B cell (primary cell): ENCODE data around the gene SEPTIN11. TPM values are rescaled to one million over a fixed set of nuclear protein-coding genes. Genes with fewer than 3 reads are reported as not detected.

ENCODE experiments used
- ATAC-seq: fragments of 200-7000 bp; cut with Tn5 transposase; one replicate; pipeline ENCODE4 v1.10.0; 2021; ENCODE audit warnings: low read depth, mild to moderate bottlenecking, moderate number of reproducible peaks, moderate library complexity
- CTCF ChIA-PET: fragments of 350-600 bp; sonication (Branson Sonifier 250); formaldehyde crosslinking; loops from one replicate; lab custom pipeline; 2021; ENCODE audit warnings: antibody characterized with exemption, inconsistent platforms; lab: Charles Lee
- POLR2A ChIA-PET: fragments of 350-600 bp; sonication (Branson Sonifier 250); formaldehyde crosslinking; loops from one replicate; lab custom pipeline; 2021; ENCODE audit warnings: antibody characterized with exemption; lab: Charles Lee
- DNase-seq: peaks from one replicate; pipeline ENCODE4 v3.0.0; 2013
- H2AFZ ChIP-seq: 2 replicates; pipeline ENCODE4 v1.6.1; 2012; ENCODE audit warnings: mild to moderate bottlenecking, low read depth, low read length; ENCODE audit not compliant: insufficient read depth, poor library complexity, severe bottlenecking
- H3K27ac ChIP-seq, 2 donors: 1 replicate in 1 of 2; 2 replicates in 1 of 2; pipeline ENCODE4 v1.5.1; 2012 to 2013; ENCODE audit warnings: low read length in 2 of 2, mild to moderate bottlenecking in 2 of 2, moderate library complexity in 1 of 2
- H3K27me3 ChIP-seq, 4 experiments: fragments of 200-600 bp in 1 of 4; sonication (generic) in 1 of 4; replicated peaks in 1 of 4; 1 replicate in 2 of 4; 2 replicates in 2 of 4; pipeline versions ENCODE4 v1.6.1 to v1.7.0; 2013 to 2016; ENCODE audit warnings: low read length in 3 of 4, mild to moderate bottlenecking in 2 of 4, mixed read lengths in 1 of 4, moderate library complexity in 1 of 4; ENCODE audit not compliant: insufficient read depth in 4 of 4, control insufficient read depth in 3 of 4; ENCODE audit errors: control extremely low read depth in 1 of 4
- H3K36me3 ChIP-seq, 2 experiments: replicated peaks in 1 of 2; 1 replicate in 1 of 2; 2 replicates in 1 of 2; pipeline versions ENCODE4 v1.6.1 to v1.7.1; 2013; ENCODE audit warnings: low read length in 1 of 2; ENCODE audit not compliant: insufficient read depth in 2 of 2, control insufficient read depth in 1 of 2; ENCODE audit errors: control extremely low read depth in 1 of 2, extremely low read depth in 1 of 2
- H3K4me1 ChIP-seq, 2 donors: fragments of 200-600 bp in 1 of 2; sonication (generic) in 1 of 2; 1 replicate in 1 of 2; 2 replicates in 1 of 2; pipeline versions ENCODE4 v1.5.1 to v1.6.1; 2013 to 2017; ENCODE audit warnings: low read length in 2 of 2; ENCODE audit not compliant: control insufficient read depth in 2 of 2, insufficient read depth in 2 of 2
- H3K4me2 ChIP-seq: replicated peaks from 2 replicates; pipeline ENCODE3; 2012; ENCODE audit warnings: mild to moderate bottlenecking, low read depth, low read length; ENCODE audit not compliant: poor library complexity, severe bottlenecking
- H3K4me3 ChIP-seq, 5 experiments: fragments of 200-600 bp in 1 of 5; sonication (generic) in 1 of 5; 1 replicate in 3 of 5; 2 replicates in 2 of 5; pipeline versions ENCODE4 v1.5.1 to v1.7.0; 2011 to 2016; ENCODE audit warnings: low read length in 4 of 5, mild to moderate bottlenecking in 4 of 5, low read depth in 2 of 5, control low read depth in 1 of 5, moderate library complexity in 1 of 5; ENCODE audit not compliant: insufficient read depth in 1 of 5; ENCODE audit errors: control extremely low read depth in 1 of 5, extremely low read depth in 1 of 5
- H3K79me2 ChIP-seq: fragments of 200-600 bp; sonication (generic); one replicate; pipeline ENCODE4 v1.6.0; 2016; ENCODE audit warnings: low read length; ENCODE audit not compliant: control insufficient read depth, insufficient read depth
- H3K9ac ChIP-seq: fragments of 200-600 bp; sonication (generic); 2 replicates; pipeline ENCODE4 v1.6.1; 2017; ENCODE audit warnings: mild to moderate bottlenecking, low read length, moderate library complexity
- H3K9me3 ChIP-seq, 3 donors: one replicate each; pipeline versions ENCODE4 v1.6.1 to v1.7.1; 2013; ENCODE audit warnings: low read length in 2 of 3; ENCODE audit not compliant: control insufficient read depth in 2 of 3, insufficient read depth in 1 of 3; ENCODE audit errors: control extremely low read depth in 1 of 3
- H4K20me1 ChIP-seq: 2 replicates; pipeline ENCODE4 v1.6.0; 2012; ENCODE audit warnings: mild to moderate bottlenecking, low read length; ENCODE audit not compliant: insufficient read depth, control insufficient read depth, poor library complexity, severe bottlenecking
- H3K27ac Mint-ChIP-seq: one replicate; pipeline ENCODE4 v1.8.0; 2021; ENCODE audit warnings: mixed read lengths
- H3K27me3 Mint-ChIP-seq: one replicate; pipeline ENCODE4 v1.8.0; 2021; ENCODE audit warnings: mixed read lengths
- H3K4me1 Mint-ChIP-seq: one replicate; pipeline ENCODE4 v1.8.0; 2021; ENCODE audit warnings: mixed read lengths
- H3K4me3 Mint-ChIP-seq: one replicate; pipeline ENCODE4 v1.8.0; 2021; ENCODE audit warnings: mixed read lengths
- H3K9me3 Mint-ChIP-seq: one replicate; pipeline ENCODE4 v1.8.0; 2022; ENCODE audit warnings: mixed read lengths; ENCODE audit not compliant: insufficient read depth
- CTCF ChIP-seq: fragments of 200-600 bp; IDR thresholded peaks from one replicate; pipeline ENCODE4 v1.8.0; 2022; ENCODE audit warnings: antibody characterized with exemption, mild to moderate bottlenecking
- EZH2 ChIP-seq: IDR thresholded peaks from 2 replicates; pipeline ENCODE4 v1.6.1; 2012; ENCODE audit warnings: borderline replicate concordance, low read depth, mild to moderate bottlenecking, moderate library complexity, low read length; ENCODE audit not compliant: insufficient read depth, poor library complexity, severe bottlenecking
- WGBS: methylation state at CpG from one replicate; pipeline ENCODE4 v1.1.5; 2013; ENCODE audit warnings: missing lambda C conversion rate; ENCODE audit not compliant: insufficient coverage; 5-methylcytosine and 5-hydroxymethylcytosine counted together
- intact Hi-C: fragments of 100-400 bp; cut with micrococcal nuclease; formaldehyde crosslinking; loops from one replicate; pipeline ENCODE4 v1.10.0; 2022
- polyA plus RNA-seq: library from polyadenylated mRNA; depleted of rRNA; stranded (reverse); fragments of >200 nt; gene quantifications from 2 replicates; pipeline ENCODE4 v1.2.3, GENCODE V29; 2012
- total RNA-seq, 2 donors: library from RNA; stranded (reverse); fragments of 120-200 nt in 1 of 2; gene quantifications; 1 replicate in 1 of 2; 2 replicates in 1 of 2; pipeline versions ENCODE4 v1.2.3 to v1.2.4, GENCODE V29; 2013 to 2022

Gene SEPTIN11
- total and polyA plus RNA-seq, 2 donors (not counting 1 experiment from before 2014, with no cell fraction given): 3.5 to 22.7 TPM

GRCh38 chr4:76968937-76969336, 19.4 kb downstream of the SEPTIN11 start:
- WGBS: 100% methylated on average over 1 of the region's 4 CpGs
- Histone ChIP-seq H3K4me3 (no peak overlapping the region), H3K79me2 (no peaks in the 10 kb centered on the region), H3K27me3 (no peaks in the 10 kb centered on the region), H3K36me3 (no peaks in the 10 kb centered on the region), H3K27ac (no peak overlapping the region), H3K9me3 (peaks cover 0 to 1% (median 0%) of the 10 kb centered on the region in 3 donors), H4K20me1 (no peaks in the 10 kb centered on the region), H3K9ac (no peak overlapping the region), H2AFZ (no peak overlapping the region), H3K4me2 (no peak overlapping the region), H3K4me1 (no peaks in the 10 kb centered on the region)
- Mint-ChIP-seq H3K9me3 (no peaks in the 10 kb centered on the region), H3K27me3 (no peaks in the 10 kb centered on the region), H3K4me1 (no peaks in the 10 kb centered on the region), H3K4me3 (no peak overlapping the region), H3K27ac (no peak overlapping the region)
- no peak for DNase-seq
- POLR2A ChIA-PET: no interaction called here
- no peak for ATAC-seq
- CTCF ChIA-PET: no interaction called here
- intact Hi-C loops: no loop called here
- TF ChIP-seq CTCF: no peak
- TF ChIP-seq EZH2: no peak

- H3K9ac ChIP-seq: no peak overlapping the region
- ATAC-seq (no peak), DNase-seq (no peak)
- no peak overlapping the region for H2AFZ ChIP-seq
- H3K36me3 ChIP-seq: no peaks in the 10 kb centered on the region
- CTCF ChIA-PET: no interaction called here
- no peak overlapping the region for H3K27ac ChIP-seq
- H3K4me3 Mint-ChIP-seq: no peak overlapping the region
- no peaks in the 10 kb centered on the region for H3K4me1 ChIP-seq
- no peak overlapping the region for H3K4me2 ChIP-seq
- intact Hi-C loops: no loop called here
- H3K4me3 ChIP-seq: no peak overlapping the region
- H4K20me1 ChIP-seq: no peaks in the 10 kb centered on the region
- no peaks in the 10 kb centered on the region for H3K27me3 Mint-ChIP-seq
- H3K9me3 Mint-ChIP-seq: no peaks in the 10 kb centered on the region
- H3K27me3 ChIP-seq: no peaks in the 10 kb centered on the region
- H3K4me1 Mint-ChIP-seq: no peaks in the 10 kb centered on the region
- POLR2A ChIA-PET: no interaction called here
- H3K27ac Mint-ChIP-seq: no peak overlapping the region
- peaks cover 0 to 1% (median 0%) of the 10 kb centered on the region in 3 donors for H3K9me3 ChIP-seq
- WGBS: no CpG with 5 or more reads among the region's 3 CpGs
- TF ChIP-seq EZH2 (no peak), CTCF (no peak)
- no peaks in the 10 kb centered on the region for H3K79me2 ChIP-seq
Measured at GRCh38 chr4:76969495-76969894, 19.9 kb downstream of the SEPTIN11 start.
